Measurements from ENCODE around the gene NOTCH2.

Gene NOTCH2

GRCh38 chr1:119971710-119972570 is 97.5 kb downstream of the NOTCH2 start:
- no peak for DNase-seq

GRCh38 chr1:119968601-119969000 is 100.9 kb downstream of the NOTCH2 start:
- DNase-seq: no peak

DNA sequence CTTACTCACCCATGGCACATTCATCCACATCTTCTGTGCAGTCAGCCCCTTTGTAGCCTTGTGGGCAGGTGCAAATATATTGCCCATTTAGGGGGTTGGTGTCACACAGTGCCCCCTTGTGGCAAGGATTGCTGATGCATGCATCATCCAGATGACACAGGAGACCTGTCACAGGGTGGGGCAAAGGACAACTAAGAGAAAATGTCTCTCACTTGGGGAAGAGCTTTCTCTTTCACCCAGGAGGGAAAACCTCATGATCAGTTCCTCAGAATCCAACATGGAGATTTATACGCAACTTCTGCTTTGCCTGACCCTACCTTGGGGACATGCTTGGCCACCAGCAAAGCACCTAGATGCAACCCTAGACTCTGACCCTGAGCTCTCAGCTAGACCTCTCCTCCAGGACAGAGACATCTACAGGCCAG is 101.4 kb downstream of the NOTCH2 start:
- peak; percentile 45 for DNase-seq

GRCh38 chr1:119966681-119967080 is 102.8 kb downstream of the NOTCH2 start:
- DNase-seq: no peak

DNA sequence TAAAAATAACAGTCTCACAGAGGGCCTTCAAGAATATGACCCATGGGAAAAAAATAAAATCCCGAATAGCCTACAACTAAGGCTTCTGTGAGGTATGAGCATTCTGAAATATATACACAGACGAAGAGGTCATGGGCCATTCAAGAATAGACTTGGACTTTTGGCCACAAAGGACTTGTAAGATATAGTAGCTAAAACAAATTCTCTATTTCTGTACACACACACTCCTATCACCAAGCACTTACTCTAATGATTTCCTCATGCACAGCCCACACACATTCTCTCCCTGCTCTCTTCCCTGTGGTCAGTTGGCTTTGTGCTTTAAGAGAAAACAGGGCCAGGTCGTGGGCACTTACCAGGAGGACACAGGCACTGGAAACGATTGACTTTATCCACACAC is 103.4 kb downstream of the NOTCH2 start:
- DNase-seq: no peak

DNA sequence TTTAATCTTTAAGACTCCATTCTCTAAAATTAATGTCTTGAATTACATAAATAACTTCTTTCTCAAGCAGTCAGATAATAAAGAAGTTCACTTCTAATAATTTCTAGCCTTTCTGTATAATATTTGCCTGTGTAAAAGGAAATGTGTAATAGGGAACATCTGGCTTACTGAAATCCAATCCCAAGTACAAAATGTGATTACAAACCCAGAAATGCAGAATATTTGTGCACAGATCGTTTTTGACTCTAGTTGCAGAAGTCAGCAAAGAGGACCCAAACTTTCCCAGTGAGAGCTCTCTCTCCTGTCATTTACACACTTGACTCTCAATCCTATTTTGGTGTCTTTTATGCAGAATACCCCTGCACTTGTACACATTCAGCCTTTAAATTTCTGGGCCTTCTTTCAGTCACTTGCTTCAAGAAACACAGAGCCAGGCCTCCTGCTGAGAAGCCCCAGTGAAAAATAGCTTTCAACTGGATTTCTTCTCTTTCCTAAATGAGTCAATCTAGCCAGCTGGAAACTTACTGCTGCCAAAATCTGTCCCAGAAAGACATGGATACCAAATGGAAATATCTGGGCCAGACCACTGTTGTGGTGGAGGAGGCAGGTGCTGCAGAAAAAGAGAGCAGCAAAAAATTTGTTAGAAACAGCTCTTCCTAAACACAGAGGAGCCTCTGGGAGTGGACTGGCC is 104.6 kb downstream of the NOTCH2 start:
- no peak for DNase-seq

DNA sequence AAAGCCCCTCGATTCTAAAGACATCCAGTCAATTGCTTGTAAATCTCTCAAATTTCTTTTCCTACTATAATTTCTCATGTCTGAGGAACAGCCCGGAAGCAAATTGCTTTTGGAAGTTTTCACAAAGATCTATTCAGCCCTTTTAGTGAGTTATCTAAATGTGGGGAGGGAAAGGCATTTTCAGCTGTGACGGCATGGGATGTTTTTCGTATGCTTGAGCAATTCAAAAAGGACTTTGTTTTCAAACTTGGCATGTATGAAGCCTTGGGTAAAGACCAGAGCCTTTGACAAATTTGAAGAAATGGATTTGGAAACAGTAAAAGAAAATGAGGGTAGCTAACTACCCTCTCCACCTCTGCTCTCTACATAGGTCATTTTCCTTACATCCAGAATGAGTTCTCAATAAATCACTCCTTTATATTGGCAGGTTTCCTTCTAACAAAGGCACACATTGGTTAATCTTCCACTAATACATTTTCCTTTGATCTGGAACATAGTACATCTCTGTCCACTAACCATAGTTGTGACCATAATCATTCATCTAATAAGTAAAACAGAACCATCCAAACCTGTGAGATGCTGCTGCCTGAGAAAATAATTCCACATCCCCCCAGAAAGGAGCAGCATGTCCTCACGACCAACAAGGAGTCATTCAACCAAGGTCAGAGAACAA is 107.0 kb downstream of the NOTCH2 start:
- DNase-seq: no peak

GRCh38 chr1:119960501-119960900 is 109.0 kb downstream of the NOTCH2 start:
- no peak for DNase-seq

- no peak for DNase-seq
Measured at GRCh38 chr1:119959268-119960220, 109.9 kb downstream of the NOTCH2 start.

DNA sequence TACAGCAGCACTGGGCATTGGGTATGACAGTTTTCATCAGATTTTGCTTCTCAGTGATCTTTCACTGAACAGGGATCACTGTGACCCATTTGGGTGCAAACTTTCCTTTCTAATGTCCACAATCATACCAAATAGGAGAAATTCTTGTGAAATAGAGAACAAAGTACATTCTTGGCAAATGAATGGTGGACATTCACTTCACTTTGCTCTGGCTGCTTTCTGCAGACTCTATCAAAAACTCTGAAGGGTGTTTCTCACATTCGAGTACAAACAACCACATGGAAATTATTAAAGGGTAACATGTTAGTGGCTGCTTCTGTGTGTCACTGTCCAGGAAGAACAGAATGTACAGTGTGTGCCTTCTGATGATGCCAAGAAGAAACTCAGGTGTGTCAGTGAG is 111.2 kb downstream of the NOTCH2 start:
- DNase-seq: no peak

GRCh38 chr1:119956306-119956705 is 113.2 kb downstream of the NOTCH2 start:
- no peak for DNase-seq

- DNase-seq: no peak
Measured at GRCh38 chr1:119954476-119955422, 114.7 kb downstream of the NOTCH2 start.

DNA sequence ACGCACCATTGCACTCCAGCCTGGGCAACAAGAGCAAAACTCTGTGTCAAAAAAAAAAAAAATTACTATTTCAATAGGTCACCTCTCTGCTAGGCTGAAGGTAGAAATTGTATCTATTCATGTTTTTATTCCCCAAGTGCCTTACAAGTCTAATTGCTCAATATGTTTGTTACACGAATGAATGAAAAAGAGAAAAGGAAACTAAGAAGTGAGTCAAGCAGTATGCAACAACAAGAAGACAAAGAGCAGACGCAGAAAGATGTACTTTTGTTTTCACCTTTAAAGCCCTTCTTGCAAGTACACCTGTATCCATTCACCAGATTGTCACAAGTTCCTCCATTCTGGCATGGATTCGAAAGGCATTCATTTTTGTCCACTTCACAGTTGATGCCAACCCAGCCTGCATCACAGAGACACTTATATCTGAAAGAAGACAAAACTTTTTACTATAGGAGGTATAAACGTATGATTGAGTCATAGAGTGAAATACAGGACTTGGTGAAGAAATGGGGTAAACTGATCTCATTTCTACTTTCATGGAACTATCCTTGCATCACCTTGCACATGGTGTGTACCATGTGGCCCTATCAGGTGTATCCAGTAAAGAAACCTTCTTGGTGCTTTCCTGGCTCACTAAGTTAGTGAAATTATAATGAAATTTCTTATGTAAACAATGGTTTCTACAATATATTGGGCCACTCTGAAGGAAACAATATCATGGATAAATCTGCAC is 116.0 kb downstream of the NOTCH2 start:
- no peak for DNase-seq

- DNase-seq: no peak
Measured at GRCh38 chr1:119952496-119952895, 117.0 kb downstream of the NOTCH2 start.

- DNase-seq: peak; percentile 28
Measured at GRCh38 chr1:119948342-119949214, 120.9 kb downstream of the NOTCH2 start.

DNA sequence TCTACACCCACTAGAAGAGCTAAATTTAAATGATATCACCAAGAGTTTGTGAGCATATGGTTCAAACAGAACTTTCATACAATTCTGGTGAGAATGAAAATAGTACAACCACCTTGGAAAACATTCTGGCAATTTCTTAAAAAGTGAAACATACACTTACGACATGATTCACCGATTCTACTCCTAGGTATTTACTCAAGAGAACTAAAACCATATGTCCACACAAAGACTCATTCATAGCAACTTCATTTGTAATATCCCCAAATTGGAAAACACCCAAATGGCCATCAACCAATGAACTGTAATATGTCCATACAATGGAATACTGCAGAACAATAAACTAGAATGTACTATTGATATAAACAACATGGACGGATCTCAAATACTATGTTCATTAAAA is 122.0 kb downstream of the NOTCH2 start:
- DNase-seq: no peak

DNA sequence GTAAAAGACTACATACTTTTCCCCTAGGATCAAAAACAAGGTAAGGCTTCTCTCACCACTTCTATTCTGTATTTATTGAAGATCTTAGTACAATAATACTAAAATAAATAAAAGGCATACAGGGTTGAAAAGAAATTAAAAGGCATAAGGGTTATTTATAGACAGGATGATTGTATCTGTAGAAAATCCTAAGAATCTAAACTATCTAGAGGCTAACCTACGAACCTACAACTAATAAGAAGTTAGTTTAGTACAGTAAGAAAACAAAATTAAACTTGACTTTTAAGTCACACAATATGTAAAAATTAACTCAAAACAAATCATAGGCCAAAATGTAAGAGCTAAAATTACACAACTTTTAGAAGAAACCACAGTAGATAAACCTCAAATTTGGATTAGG is 122.7 kb downstream of the NOTCH2 start:
- DNase-seq: no peak

DNA sequence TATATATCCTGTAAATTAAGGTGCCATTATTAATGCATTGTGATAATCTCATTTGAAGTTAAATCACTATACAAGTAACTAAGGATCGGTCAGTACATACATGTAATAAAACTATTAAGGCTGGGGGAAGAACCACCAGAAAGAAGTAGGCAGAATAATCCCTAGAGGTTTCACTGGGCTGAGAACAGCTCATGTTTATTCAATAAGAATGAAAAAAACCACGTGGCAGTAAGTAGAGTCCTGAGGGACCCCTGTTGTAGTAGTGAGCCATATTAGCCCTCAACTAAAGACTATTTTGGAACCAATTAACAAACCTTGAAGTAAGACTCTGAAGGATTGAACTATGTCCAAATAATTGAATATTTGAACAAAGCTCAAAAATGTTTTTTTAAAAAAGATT is 126.2 kb downstream of the NOTCH2 start:
- no peak for DNase-seq

- no peak for DNase-seq
Measured at GRCh38 chr1:119941392-119941791, 128.1 kb downstream of the NOTCH2 start.

GRCh38 chr1:119940697-119941096 is 128.8 kb downstream of the NOTCH2 start:
- DNase-seq: no peak
